Gastroesophageal sphincter (tissue), 3 donors: ENCODE results near the gene IFNA8.
"Not testable (repeated sequence)": the region's sequence is repeated elsewhere in the genome, so short reads cannot be mapped to it uniquely, and the experiment has no call there.

Experiments
- CTCF ChIP-seq, 4 experiments: fragments of 200-600 bp in 2 of 4; fragments of 450-650 bp in 2 of 4; sonication (generic) in 1 of 4; IDR thresholded peaks; one replicate each; pipeline ENCODE4 v1.5.1; 2017 to 2019; ENCODE audit warnings: antibody characterized with exemption in 4 of 4, mild to moderate bottlenecking in 2 of 4, moderate library complexity in 2 of 4
- EP300 ChIP-seq: sonication (generic); formaldehyde crosslinking; IDR thresholded peaks from one replicate; pipeline ENCODE4 v1.6.1; 2017; ENCODE audit warnings: antibody characterized with exemption, mild to moderate bottlenecking
- POLR2A ChIP-seq, 2 donors: fragments of 450-650 bp; IDR thresholded peaks; one replicate each; pipeline ENCODE4 v1.6.1; 2017; ENCODE audit warnings: antibody characterized with exemption in 2 of 2, mild to moderate bottlenecking in 2 of 2, moderate library complexity in 1 of 2

DNA sequence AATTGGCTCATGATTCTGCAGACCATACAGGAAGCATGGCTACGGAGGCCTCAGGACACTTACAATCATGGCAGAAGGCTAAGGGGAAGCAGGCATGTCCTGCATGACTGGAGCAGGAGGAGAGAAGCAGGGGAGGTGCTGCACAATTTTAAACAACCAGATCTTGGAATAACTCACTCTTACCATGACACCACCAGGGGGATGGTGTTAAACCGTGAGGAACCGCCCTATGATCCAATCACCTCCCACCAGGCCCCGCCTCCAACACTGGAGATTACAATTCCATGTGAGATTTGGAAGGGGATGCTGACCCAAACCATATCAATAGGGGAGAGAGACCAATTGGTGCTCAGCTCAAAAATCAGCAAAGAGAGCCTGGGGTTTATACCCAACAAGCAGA is 37.5 kb upstream of the IFNA8 start:
- not testable (repeated sequence) for TF ChIP-seq CTCF (IDR thresholded peaks at IDR 0.05); EP300; POLR2A (IDR thresholded peaks at IDR 0.05)
